Fibroblast of pulmonary artery (primary cell): ENCODE data around the gene ANKRD29.

Experiments used
- DNase-seq: peaks from one replicate; pipeline ENCODE4 v3.0.0-alpha.2; 2010; ENCODE audit warnings: low read depth
- H3K4me3 ChIP-seq: replicated peaks from 2 replicates; pipeline ENCODE4 v1.5.1; 2011; ENCODE audit warnings: low read depth, mild to moderate bottlenecking, control low read depth, low read length, moderate library complexity
- CTCF ChIP-seq: IDR thresholded peaks from 2 replicates; pipeline ENCODE4 v1.5.1; 2011; ENCODE audit warnings: mild to moderate bottlenecking, control low read depth, low read length, inconsistent platforms; ENCODE audit errors: missing control alignments

Gene ANKRD29

GRCh38 chr18:23591011-23591410 is 71.7 kb downstream of the ANKRD29 start:
- TF ChIP-seq CTCF, result no peak
- no peak overlapping the region for H3K4me3 ChIP-seq
- DNase-seq, result no peak

- TF ChIP-seq CTCF, result no peak
- H3K4me3 ChIP-seq, result no peak overlapping the region
- no peak for DNase-seq
These were observed 73.7 kb downstream of the ANKRD29 start for GRCh38 chr18:23588836-23589560.

- TF ChIP-seq CTCF, result no peak
- peak overlapping the region; percentile 94 for H3K4me3 ChIP-seq
- DNase-seq, result no peak
These were observed 75.5 kb downstream of the ANKRD29 start for GRCh38 chr18:23587220-23587642.

- DNase-seq, result peak; percentile 94
- peak within 1 kb of the TSS; percentile 94 for H3K4me3 ChIP-seq
- TF ChIP-seq CTCF, result peak; percentile 68
These were observed 76.2 kb downstream of the ANKRD29 start, which contains the start of gene NPC1 for GRCh38 chr18:23586249-23587196. NPC1 (minus strand) TSS chr18:23586506; CDS start chr18:23586343, 163 bp downstream.

- DNase-seq, result no peak
- TF ChIP-seq CTCF, result no peak
- H3K4me3 ChIP-seq, result peak overlapping the region; percentile 94
These were observed 76.8 kb downstream of the ANKRD29 start for GRCh38 chr18:23585897-23586248.

GRCh38 chr18:23585007-23585871 is 77.5 kb downstream of the ANKRD29 start:
- DNase-seq, result no peak
- no peak for TF ChIP-seq CTCF
- peak overlapping the region; percentile 94 for H3K4me3 ChIP-seq
